ENCODE results near the gene CADM2.
"Not testable (repeated sequence)": the region's sequence is repeated elsewhere in the genome, so short reads cannot be mapped to it uniquely, and the experiment has no call there.

CADM2 gene

DNA sequence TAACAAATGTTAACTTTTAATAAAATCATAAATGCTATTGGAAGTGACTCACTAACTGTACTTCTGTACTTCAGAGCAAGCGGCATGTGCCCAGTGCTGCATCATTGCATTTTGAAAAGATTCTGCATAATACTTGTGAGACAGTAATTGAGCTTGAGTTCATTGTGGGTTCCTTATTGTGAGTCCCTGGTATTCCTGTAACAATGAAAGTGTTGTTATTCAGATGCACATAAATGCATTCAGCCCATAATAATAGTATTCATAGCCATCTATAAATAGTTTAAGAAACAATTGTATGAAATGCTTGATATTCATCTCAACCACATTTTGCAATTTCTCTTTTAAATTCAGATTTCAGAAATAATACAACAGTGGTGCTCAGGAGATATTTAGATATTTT is 976.4 kb downstream of the CADM2 start:
- no peak for DNase-seq (ENCODE audit: low read depth in 2 of 2)

DNA sequence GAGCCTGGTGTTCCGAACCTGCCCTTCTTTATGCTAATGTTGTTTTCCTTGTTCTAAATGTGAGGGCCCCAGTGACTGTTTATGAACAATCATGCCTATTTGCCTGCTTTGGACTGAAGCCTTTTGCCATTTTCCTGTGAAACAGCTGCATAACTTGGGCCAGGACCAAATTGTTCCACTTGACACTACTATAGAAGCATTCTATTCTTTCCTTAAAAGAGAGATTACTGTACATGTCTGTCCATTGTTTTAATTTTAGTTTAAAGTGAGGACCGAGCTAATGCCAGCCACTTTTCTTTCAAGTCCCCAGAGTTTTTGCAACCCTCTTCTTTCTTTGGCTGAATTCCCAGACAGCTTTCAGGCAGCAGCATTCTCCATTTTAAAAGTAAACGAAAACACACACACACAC is 980.3 kb downstream of the CADM2 start:
- no peak for DNase-seq (ENCODE audit: low read depth in 2 of 2)

DNA sequence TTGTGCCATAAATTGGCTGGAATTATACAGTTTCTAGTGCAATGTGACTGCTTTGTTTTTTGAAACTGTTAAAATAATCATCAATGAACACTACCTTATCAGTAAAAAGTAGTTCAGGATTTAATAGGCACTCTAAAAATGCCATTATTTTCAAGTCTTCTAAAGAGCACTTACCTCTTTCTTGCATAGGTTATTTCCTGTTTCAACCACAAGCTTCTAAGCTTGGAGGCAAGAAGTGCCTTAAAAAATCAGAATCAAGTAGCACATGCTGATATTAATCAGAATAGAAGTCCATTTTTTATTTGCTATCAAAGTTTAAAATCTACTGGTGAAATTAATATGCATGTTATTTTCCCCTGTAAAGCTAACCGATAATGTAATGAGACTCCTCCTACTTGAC is 991.6 kb downstream of the CADM2 start:
- DNase-seq (ENCODE audit: low read depth in 2 of 2) = no peak

DNA sequence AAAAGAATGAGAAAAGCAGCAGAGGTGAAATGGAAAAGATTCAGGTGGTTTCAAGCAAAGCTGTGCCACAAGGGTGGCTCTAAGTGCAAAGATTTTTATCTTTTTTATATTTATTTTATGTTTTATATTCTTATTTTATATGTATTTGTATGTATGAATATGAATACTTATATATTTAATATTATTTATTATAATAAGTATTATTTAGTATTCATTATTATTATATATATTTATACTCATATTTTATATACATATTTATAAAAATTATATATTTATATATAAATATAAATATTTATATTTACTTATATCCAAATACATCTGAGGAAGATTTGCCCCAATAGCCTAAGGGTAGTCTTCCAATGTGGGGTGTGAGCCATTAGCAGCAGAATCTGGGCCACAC is 1002.0 kb downstream of the CADM2 start:
- DNase-seq (ENCODE audit: low read depth in 2 of 2) = no peak

DNA sequence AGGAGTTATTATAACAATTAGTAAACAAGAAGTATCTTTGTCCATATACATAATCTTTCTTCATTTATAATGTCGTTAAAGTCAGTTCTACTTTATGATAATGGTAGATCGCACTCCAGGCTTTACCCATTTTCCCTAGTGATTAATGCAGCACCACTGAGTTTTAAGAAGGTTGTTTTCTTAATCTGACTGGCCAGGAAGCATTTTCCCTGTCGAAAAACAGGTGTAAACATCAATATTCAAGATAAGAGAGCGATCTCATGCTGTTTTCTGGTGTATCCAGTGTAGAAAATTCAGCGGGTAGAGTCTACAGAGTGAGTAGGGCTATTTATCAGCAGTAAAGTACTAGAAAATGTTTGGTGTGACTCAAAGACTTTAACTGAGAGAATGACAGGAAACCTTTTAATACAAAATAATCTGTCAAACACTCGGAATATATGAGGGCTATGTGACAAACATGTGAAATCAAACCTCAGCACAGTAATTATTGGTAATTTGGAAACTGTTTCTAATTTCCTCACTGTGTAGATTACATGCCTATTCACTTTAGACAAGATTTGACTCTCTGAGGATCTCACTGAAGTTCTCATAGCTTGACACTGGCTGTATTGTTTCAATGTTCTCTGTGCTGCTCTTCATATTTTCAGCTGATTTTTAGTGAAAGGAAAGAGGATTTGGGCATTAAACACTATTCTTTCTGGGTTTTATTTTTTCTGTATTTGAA is 1019.0 kb downstream of the CADM2 start:
- DNase-seq (ENCODE audit: low read depth in 2 of 2) = no peak

DNA sequence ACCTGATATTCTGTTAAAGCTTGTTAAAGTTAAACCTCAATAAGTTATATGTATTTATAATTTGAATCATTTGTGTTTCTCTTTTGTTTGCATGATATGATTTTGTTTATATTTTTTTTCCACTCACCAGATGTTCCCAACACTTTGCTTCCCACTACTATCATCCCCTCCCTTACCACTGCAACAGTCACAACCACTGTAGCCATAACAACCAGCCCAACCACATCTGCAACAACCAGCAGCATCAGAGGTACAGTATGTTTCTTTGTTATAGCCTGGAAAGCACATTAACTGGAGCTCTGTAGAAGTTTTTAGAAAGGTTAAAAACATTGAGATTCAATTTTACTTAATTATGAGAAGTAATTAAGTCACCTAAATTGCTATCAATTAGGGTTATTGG is 1020.2 kb downstream of the CADM2 start:
- DNase-seq (ENCODE audit: low read depth in 2 of 2) = no peak

DNA sequence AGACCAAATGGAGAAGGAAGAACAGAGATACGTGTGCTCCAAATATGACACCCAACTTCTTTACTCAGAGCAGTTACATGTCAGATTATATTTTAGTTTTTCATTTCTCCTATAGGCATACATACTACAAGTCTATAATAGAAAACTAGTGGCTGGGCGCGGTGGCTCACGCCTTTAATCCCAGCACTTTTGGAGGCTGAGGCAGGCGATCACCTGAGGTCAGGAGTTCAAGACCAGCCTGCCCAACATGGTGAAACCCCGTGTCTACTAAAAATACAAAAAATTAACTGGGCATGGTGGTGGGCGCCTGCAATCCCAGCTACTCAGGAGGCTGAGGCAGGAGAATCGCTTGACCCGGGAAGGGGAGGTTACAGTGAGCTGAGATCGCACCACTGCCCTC is 1030.8 kb downstream of the CADM2 start:
- not testable (repeated sequence) for DNase-seq (ENCODE audit: low read depth in 2 of 2)

DNA sequence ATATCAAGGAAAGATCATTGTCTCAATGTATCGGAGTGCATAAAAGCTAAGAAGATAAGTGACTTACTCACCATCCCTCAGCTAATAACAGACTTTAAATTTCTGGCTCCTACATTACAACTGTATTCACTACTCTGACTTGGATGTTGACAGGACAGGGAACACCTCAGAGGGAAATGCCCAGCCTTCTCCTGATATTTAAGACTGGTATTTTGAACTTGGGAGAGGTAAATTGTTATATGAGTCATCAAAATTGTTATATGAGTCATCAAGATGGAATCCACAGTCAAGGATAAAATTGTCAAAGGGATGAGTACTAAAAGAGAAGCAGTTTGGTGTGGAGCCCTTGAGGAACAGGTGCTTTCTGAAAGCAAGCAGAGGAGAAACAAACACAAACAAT is 1070.8 kb downstream of the CADM2 start:
- no peak for DNase-seq (ENCODE audit: low read depth in 2 of 2)

DNA sequence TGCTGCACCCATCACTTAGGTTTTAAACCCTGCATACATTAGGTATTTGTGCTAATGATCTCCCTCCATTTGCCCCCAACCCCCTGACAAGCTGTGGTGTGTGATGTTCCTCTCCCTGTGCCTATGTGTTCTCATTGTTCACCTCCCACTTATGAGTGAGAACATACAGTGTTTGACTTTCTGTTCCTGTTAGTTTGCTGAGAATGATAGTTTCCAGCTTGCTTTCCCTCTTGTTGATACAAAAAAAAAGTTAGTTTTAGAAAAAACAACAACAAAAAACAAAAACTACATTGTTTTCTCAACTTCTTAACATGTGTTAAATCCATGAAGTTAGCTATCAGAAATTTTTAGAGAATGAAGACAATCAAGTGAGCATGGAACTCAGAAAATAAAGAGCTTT is 1079.1 kb downstream of the CADM2 start:
- DNase-seq (ENCODE audit: low read depth in 2 of 2) = no peak

DNA sequence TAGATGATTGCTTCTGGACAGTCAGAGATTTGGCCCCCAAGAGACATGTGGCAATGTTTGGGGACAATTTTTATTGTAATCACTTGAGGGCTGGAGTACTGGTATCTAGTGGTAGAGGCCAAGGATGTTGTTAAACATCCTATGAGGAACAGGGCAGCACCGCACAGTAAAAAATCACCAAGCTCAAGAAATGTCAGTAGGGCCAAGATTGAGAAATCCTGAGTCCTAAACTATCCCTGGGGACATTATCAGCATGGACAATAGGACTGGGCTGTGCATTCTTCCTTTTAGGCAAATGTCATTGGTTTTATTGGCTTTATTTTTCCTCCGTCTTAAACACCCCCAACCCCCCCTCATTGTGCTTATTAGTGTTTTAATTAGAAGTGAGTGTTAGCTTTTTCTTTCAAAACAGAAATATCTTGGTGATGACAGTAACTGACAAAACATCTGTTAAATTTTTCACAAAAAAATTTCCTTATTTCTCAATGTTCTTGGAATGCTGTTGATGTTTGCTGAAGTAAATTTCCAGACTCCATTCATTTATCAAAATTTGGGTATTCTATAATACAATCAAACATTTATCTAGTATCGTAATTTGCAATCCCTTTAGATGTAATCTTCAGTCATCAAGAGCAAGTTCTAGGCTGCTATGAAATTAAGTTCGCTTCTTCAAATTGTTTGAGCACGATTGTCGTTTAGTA is 1087.8 kb downstream of the CADM2 start:
- no peak for DNase-seq (ENCODE audit: low read depth in 2 of 2)

DNA sequence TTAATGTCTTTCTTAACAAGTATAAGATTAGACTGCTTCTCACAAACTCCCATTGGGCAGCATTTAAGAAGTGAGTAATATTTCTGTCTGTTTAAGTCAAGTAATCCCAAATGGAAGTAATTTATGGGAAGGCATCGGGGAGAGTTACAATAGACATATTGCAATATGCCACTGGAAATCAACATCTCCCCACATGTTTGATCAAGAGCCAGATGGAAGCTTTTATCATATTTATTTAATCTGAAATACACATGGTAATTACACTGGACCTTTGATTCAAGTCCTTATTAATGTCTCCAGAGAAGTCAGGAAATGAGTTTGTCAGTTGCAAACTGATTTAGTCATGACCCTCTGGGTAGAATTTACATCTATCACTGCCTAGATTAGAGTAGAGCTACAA is 1088.4 kb downstream of the CADM2 start:
- DNase-seq (ENCODE audit: low read depth in 2 of 2) = no peak

DNA sequence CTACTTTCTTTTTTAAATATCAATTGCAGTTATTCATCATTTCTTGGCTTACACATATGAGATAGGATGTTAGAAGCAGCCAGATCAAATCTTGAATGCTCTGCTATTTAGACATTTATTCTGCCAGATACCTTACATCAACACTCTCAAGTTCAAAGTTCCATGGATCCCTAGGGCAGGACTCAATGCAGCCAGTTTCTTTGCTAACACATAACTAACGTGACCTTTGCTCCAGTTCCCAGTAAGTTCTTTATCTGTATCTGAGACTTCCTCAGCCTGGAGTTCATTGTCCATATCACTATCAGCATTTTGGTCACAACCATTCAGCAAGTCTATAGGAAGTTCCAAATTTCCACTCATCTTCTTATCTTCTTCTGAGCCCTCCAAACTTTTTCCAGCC is 1092.3 kb downstream of the CADM2 start:
- no peak for DNase-seq (ENCODE audit: low read depth in 2 of 2)

DNA sequence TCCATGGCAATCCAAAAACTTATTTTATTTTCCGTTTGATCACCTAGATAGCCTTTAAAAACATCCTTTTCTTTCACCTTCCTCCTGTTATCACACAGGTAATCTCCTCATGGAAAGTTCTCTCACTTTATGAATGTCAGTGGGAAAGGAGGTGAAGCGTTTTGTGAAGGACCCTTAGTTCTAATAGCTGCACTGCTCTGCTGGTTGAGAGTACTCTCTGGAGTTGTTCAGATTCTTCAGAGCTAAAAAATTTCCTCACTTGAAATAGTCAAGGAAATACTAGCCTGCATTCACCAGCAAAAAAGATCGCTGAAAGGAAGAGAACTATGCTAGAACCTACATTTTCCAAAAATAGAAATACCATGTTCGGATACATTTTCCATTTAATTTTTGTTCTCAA is 1097.2 kb downstream of the CADM2 start:
- no peak for DNase-seq (ENCODE audit: low read depth in 2 of 2)

DNA sequence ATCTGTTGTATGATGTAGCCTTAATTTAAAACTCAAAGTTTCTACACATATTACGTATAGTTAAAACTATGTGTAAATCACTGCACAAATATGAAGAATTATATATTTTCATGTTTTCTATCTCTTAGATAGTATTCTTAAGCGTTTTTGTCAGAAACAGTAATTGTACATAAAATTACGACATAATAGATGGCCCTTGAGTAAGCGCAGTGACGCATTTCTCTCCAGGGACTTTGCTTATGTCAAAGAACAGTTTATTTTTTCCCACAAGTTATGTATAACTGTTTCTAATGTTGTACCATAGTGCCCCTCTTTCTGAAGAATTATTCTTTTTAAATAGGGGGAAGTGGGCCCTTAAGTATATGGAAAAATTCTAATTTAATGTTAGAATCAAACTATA is 1098.2 kb downstream of the CADM2 start:
- no peak for DNase-seq (ENCODE audit: low read depth in 2 of 2)

DNA sequence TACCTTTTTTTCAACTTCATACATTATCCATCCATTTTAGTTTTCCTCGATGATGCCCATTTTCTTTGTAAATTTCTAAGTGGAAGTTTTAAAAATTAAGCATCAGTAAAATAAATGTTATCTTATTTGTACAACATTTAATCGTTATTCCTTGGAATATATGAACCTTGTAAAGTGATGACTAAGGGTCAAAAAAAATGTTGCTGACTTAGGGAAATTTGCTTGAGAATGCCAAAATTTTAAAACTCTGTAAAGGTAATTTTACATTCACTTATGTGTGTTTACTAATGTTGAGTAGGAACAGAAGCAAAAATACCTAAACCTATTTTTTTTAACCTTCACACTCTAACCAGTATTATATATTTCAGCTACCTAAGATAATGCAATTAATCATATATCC is 1115.0 kb downstream of the CADM2 start:
- DNase-seq (ENCODE audit: low read depth in 2 of 2) = no peak

DNA sequence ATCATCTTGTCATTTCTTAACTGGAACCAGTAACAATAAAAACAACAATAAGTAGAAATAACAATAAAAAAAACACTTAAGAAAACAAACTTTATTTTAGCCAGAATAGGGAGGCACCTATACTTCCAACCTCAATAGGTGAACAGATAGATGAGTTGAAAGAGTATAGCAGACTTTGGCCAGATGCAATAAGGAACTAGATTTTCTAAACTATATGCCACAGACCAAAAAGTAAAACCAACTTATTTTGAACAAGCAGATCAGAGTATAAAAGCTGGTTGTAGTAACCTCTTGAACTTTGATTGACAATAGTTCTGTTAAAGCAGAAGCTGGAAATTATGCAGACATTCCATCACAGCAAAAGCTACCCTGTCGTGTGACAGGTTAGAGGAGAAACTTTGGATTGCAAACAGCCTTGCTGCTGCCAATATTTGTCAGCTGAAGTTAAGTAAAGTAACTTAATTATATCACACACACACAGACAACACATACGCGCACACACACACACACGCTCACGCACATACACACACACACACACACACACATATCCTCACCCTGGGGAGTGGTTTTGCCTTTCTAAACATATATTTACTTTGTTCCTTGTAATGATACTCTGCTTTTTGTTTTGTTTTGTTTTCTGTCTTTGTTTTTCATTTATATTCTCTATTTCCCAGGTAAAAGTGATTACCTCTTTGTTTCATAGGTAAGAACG is 1128.5 kb downstream of the CADM2 start:
- DNase-seq (ENCODE audit: low read depth in 2 of 2) = no peak

DNA sequence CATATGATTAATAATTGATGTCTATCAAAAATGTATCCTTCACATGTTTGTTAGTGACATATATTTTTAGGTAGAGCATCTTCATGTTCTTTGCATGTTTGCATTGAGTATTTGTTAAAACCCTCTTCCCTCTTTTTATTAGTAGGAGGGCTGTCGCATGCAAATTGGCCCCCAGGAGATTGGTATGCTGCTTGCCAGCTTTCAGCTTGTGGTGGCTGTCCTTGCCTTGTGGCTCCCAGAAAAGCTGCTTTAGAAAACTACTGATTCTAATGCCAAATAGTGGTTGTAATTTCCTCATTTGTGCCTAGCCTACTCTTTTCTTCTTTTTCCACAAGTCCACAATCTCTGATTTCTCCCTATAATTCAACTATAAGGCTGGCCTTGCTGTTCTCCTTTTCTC is 1145.4 kb downstream of the CADM2 start:
- no peak for DNase-seq (ENCODE audit: low read depth in 2 of 2)

DNA sequence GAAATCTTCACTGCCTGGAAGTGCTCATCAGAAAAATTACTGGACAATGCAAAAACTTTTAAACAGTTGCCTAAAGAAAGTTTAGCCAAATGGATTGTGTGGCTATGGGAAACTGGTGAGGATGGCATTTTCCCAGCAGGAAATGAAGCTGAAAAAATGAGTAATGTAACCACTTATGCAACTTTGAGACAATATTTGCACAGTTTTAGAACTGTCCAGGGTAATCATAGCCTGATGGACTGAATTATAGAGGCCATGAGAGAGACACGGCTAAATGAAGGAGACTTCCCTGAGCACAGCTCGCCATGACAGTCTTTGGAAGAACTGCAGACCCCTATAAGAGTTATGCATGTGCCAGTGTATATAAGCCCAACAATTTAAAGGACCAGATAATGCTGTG is 1150.6 kb downstream of the CADM2 start:
- no peak for DNase-seq (ENCODE audit: low read depth in 2 of 2)
